Measurements from ENCODE around the gene TGFBR1. TPM values are rescaled to one million over a fixed set of nuclear protein-coding genes. Genes with fewer than 3 reads are reported as not detected.

Gene TGFBR1
- total and polyA plus RNA-seq, 2 donors (not counting 3 experiments of a cell fraction or from before 2014, with no cell fraction given) = 5.8 to 18.6 TPM

DNA sequence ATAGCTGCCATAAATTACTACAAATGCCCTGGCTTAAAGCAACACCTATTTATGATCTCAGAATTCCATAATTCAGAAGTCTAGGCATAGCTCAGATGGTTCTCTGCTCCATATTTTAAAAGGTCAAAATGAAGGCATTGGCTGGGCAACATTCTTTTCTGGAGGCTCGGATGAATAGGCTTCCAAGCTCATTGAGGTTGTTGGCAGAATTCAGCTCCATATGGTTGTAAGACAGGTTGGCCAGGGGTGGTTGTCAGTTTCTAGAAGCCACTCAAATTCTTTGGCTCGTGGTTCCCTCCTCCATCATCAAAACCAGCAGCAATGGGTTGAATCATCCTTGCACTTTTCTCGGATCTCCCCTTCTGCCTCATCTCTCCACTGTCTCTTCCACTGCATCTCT, 49.4 kb downstream of the TGFBR1 start:
- FAIRE-seq = no peak
- H2AFZ ChIP-seq (ENCODE audit: low read depth, low read length) = no peak overlapping the region
- H3K4me1 ChIP-seq (ENCODE audit: control insufficient read depth, extremely low read depth, insufficient read depth, low read length) = no peaks in the 10 kb centered on the region
- no peaks in the 10 kb centered on the region for H3K9me3 ChIP-seq (replicated peaks; ENCODE audit: control insufficient read depth, insufficient read depth, low read length)
- intact Hi-C loops (cut with micrococcal nuclease) (no loop called here), dilution Hi-C loops (cut with MboI; ENCODE audit: extremely low pct_ligation_motif_present, low sequenced_read_pairs) (no loop called here)
- H3K27ac ChIP-seq (ENCODE audit: insufficient read depth, low read depth, low read length) = no peak overlapping the region
- H4K20me1 ChIP-seq (replicated peaks; ENCODE audit: control insufficient read depth, extremely low read depth, insufficient read depth, low read length) = no peaks in the 10 kb centered on the region
- no peaks in the 10 kb centered on the region for H3K79me2 ChIP-seq (ENCODE audit: control insufficient read depth, insufficient read depth, low read length)
- CTCF ChIA-PET = no interaction called here
- TF ChIP-seq, protein P1, sequence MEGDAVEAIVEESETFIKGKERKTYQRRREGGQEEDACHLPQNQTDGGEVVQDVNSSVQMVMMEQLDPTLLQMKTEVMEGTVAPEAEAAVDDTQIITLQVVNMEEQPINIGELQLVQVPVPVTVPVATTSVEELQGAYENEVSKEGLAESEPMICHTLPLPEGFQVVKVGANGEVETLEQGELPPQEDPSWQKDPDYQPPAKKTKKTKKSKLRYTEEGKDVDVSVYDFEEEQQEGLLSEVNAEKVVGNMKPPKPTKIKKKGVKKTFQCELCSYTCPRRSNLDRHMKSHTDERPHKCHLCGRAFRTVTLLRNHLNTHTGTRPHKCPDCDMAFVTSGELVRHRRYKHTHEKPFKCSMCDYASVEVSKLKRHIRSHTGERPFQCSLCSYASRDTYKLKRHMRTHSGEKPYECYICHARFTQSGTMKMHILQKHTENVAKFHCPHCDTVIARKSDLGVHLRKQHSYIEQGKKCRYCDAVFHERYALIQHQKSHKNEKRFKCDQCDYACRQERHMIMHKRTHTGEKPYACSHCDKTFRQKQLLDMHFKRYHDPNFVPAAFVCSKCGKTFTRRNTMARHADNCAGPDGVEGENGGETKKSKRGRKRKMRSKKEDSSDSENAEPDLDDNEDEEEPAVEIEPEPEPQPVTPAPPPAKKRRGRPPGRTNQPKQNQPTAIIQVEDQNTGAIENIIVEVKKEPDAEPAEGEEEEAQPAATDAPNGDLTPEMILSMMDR (IDR thresholded peaks at IDR 0.05; ENCODE audit: extremely low read depth in 1 of 2, insufficient read depth in 1 of 2, low read depth in 1 of 2, low read length in 2 of 2) = no peak
- TF ChIP-seq POLR2AphosphoS5 (IDR thresholded peaks at IDR 0.05; ENCODE audit: insufficient read depth, low read depth, low read length) (no peak), GATA2 (IDR thresholded peaks at IDR 0.05; ENCODE audit: insufficient read depth, insufficient read length, low read depth, low read length) (no peak), EZH2 (IDR thresholded peaks at IDR 0.05; ENCODE audit: borderline replicate concordance, low read depth, low read length, severe bottlenecking) (no peak), POLR2A (IDR thresholded peaks at IDR 0.05; ENCODE audit: low read depth, low read length) (no peak), JUN (IDR thresholded peaks at IDR 0.05; ENCODE audit: borderline replicate concordance, insufficient read depth, insufficient read length, low read depth) (no peak), MYC (IDR thresholded peaks at IDR 0.05; ENCODE audit: low read depth, low read length) (no peak), FOS (IDR thresholded peaks at IDR 0.05; ENCODE audit: borderline replicate concordance, insufficient read depth, low read length) (no peak)
- TF ChIP-seq, protein P2, sequence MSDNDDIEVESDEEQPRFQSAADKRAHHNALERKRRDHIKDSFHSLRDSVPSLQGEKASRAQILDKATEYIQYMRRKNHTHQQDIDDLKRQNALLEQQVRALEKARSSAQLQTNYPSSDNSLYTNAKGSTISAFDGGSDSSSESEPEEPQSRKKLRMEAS (IDR thresholded peaks at IDR 0.05; ENCODE audit: insufficient read depth, insufficient read length) = no peak
- H3K4me3 ChIP-seq (replicated peaks in 1 of 3; ENCODE audit: insufficient read depth in 1 of 3, low read depth in 1 of 3, low read length in 3 of 3) = no peak overlapping the region
- no peak overlapping the region for H3K4me2 ChIP-seq (ENCODE audit: insufficient read depth, low read length)
- POLR2A ChIA-PET = no interaction called here
- no peak overlapping the region for H3K9ac ChIP-seq (replicated peaks; ENCODE audit: extremely low read depth, insufficient read depth, low read length)
- peaks cover 4 to 16% of the 10 kb centered on the region in 2 experiments for H3K27me3 ChIP-seq (ENCODE audit: control insufficient read depth in 2 of 2, insufficient read depth in 2 of 2, low read length in 2 of 2)
- no peak for DNase-seq (ENCODE audit: low read depth, low spot score)
- H3K36me3 ChIP-seq (ENCODE audit: control insufficient read depth in 2 of 2, extremely low read depth in 1 of 2, insufficient read depth in 2 of 2, low read length in 2 of 2) = no peaks in the 10 kb centered on the region
- no TSS peak for BruUV-seq (replicated peaks)
- no peaks in the 10 kb centered on the region for H3K9me1 ChIP-seq (replicated peaks; ENCODE audit: control insufficient read depth, extremely low read depth, insufficient read depth, low read length)
